Neural cell (in vitro differentiated cells): ENCODE results near the gene RNF103. TPM values are rescaled to one million over a fixed set of nuclear protein-coding genes. Genes with fewer than 3 reads are reported as not detected.

ENCODE experiments used
- H2AFZ ChIP-seq: fragments of 200-600, 300-800 bp; sonication (generic), shearing (Covaris generic); 2 replicates; pipeline ENCODE4 v1.6.0; 2014; ENCODE audit warnings: low read depth, mild to moderate bottlenecking, antibody characterized with exemption, low read length, moderate library complexity
- H3F3A ChIP-seq: fragments of 200-600 bp; shearing (Covaris generic); 2 replicates; pipeline ENCODE4 v1.6.1; 2016; ENCODE audit warnings: mild to moderate bottlenecking, moderate library complexity, mixed read lengths, antibody characterized with exemption, low read length; ENCODE audit not compliant: insufficient read depth, poor library complexity, severe bottlenecking
- H3K27ac ChIP-seq: fragments of 200-600, 300-800 bp; sonication (generic), shearing (Covaris generic); 2 replicates; pipeline ENCODE4 v1.5.1; 2014; ENCODE audit warnings: mild to moderate bottlenecking, low read length, moderate library complexity
- H3K27me3 ChIP-seq: fragments of 300-800, 200-600 bp; sonication (generic), shearing (Covaris generic); 2 replicates; pipeline ENCODE4 v1.6.0; 2014; ENCODE audit warnings: mild to moderate bottlenecking, low read depth, low read length, moderate library complexity; ENCODE audit not compliant: insufficient read depth
- H3K36me3 ChIP-seq: fragments of 300-800, 200-600 bp; sonication (generic), shearing (Covaris generic); 2 replicates; pipeline ENCODE4 v1.5.1; 2014; ENCODE audit warnings: mild to moderate bottlenecking, antibody characterized with exemption, low read length, moderate library complexity; ENCODE audit not compliant: insufficient read depth
- H3K4me2 ChIP-seq: fragments of 300-800, 200-600 bp; sonication (generic), shearing (Covaris generic); 2 replicates; pipeline ENCODE4 v1.6.0; 2014; ENCODE audit warnings: mild to moderate bottlenecking, low read length
- H3K4me3 ChIP-seq: fragments of 300-800, 200-600 bp; sonication (generic), shearing (Covaris generic); 2 replicates; pipeline ENCODE4 v1.5.1; 2014; ENCODE audit warnings: mild to moderate bottlenecking, low read length, moderate library complexity
- H3K79me2 ChIP-seq: fragments of 200-600 bp; shearing (Covaris generic); replicated peaks from 2 replicates; pipeline ENCODE4 v1.6.0; 2014; ENCODE audit warnings: mild to moderate bottlenecking, low read length, moderate library complexity; ENCODE audit not compliant: insufficient read depth
- H3K9ac ChIP-seq: fragments of 300-800, 200-600 bp; sonication (generic), shearing (Covaris generic); 2 replicates; pipeline ENCODE4 v1.6.1; 2016; ENCODE audit warnings: mild to moderate bottlenecking, low read length, mixed read lengths
- H3K9me2 ChIP-seq: fragments of 200-600 bp; shearing (Covaris generic); 2 replicates; pipeline ENCODE4 v1.6.1; 2016; ENCODE audit warnings: mild to moderate bottlenecking, low read length, mixed read lengths; ENCODE audit not compliant: insufficient read depth
- H3K9me3 ChIP-seq: fragments of 200-600, 300-800 bp; sonication (generic), shearing (Covaris generic); 2 replicates; pipeline ENCODE4 v1.6.1; 2016; ENCODE audit warnings: mild to moderate bottlenecking, mixed run types, low read length, moderate library complexity, mixed read lengths
- H4K20me1 ChIP-seq: fragments of 200-600 bp; shearing (Covaris generic); 2 replicates; pipeline ENCODE4 v1.6.1; 2016; ENCODE audit warnings: mild to moderate bottlenecking, mixed run types; ENCODE audit not compliant: insufficient read depth
- EP300 ChIP-seq: fragments of 450-650 bp; conservative IDR thresholded peaks from 2 replicates; pipeline ENCODE4 v1.6.1; 2014; ENCODE audit warnings: antibody characterized with exemption, mild to moderate bottlenecking, moderate library complexity; ENCODE audit not compliant: poor library complexity, severe bottlenecking
- EZH2 ChIP-seq: fragments of 200-600, 300-800 bp; shearing (Covaris generic), sonication (generic); IDR thresholded peaks from 2 replicates; pipeline ENCODE4 v1.6.1; 2014; ENCODE audit warnings: antibody characterized with exemption, low read length, borderline replicate concordance, mild to moderate bottlenecking; ENCODE audit not compliant: insufficient read depth, poor library complexity, severe bottlenecking
- MXI1 ChIP-seq: fragments of 450-650 bp; conservative IDR thresholded peaks from 2 replicates; pipeline ENCODE4 v1.6.1; 2014; ENCODE audit warnings: antibody characterized with exemption, mild to moderate bottlenecking; ENCODE audit not compliant: poor library complexity, severe bottlenecking
- POLR2AphosphoS5 ChIP-seq: IDR thresholded peaks from 2 replicates; pipeline ENCODE4 v1.6.1; 2012
- RAD21 ChIP-seq: fragments of 450-650 bp; conservative IDR thresholded peaks from 2 replicates; pipeline ENCODE4 v1.6.1; 2014; ENCODE audit warnings: antibody characterized with exemption, mild to moderate bottlenecking, moderate library complexity
- SMC3 ChIP-seq: fragments of 450-650 bp; conservative IDR thresholded peaks from 2 replicates; pipeline ENCODE4 v1.6.1; 2014; ENCODE audit warnings: antibody characterized with exemption, mild to moderate bottlenecking, moderate library complexity; ENCODE audit not compliant: poor library complexity
- TAF1 ChIP-seq: IDR thresholded peaks from 2 replicates; pipeline ENCODE4 v1.6.1; 2012; ENCODE audit warnings: low read depth
- polyA plus RNA-seq: library from polyadenylated mRNA; depleted of rRNA; stranded (reverse); fragments of >200 nt; gene quantifications from 2 replicates; pipeline ENCODE4 v1.2.3, GENCODE V29; 2014
- TF ChIP-seq, protein P1 (sequence below): fragments of 450-650 bp; IDR thresholded peaks from 2 replicates; pipeline ENCODE4 v1.5.1; 2014; ENCODE audit warnings: antibody characterized with exemption, mild to moderate bottlenecking, moderate library complexity; ENCODE audit not compliant: poor library complexity, severe bottlenecking
- TF ChIP-seq, protein P2 (sequence below): IDR thresholded peaks from 2 replicates; pipeline ENCODE4 v1.6.1; 2012; ENCODE audit warnings: borderline replicate concordance

RNF103 gene
- polyA plus RNA-seq, 1 donor from 2014 or later = 24.1 TPM

DNA sequence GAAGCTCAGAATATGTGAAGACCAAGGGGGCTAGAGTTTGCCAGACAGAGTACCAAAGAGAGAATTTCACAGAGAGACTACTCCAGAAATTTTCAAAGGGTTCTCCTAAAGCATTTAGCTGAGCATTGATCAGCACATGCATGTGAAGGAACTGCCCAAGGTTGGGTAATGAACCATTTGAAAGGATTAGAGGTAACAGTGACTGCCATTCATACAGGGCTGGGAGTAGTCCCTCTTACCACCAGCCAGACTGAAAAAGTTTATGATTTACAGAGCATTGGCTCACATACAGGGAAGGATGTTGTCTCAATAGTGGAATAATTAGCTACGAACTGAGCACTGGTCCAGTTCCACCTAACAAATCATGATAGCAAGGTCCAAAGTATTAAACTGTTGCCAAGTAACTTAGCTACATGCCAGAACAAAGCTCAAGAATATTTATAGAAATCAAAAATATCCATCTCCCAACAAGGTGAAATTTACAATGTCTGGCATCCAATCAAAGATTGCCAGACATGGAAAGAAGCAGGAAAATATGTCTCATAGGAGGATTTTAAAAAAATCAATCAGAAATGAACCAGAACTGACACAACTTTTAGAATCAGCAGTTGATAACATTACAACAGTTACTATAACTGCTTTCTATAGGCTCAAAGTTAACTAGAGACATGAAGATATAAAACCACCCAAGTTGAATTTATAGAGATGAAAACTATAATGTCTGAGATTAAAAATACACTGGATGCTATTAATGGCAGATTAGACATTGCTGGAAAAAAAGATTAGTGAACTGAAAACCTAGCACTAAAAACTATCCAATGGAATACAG, 25.7 kb upstream of the RNF103 start:
- no peak overlapping the region for H3K27ac ChIP-seq
- no peak overlapping the region for H3K4me2 ChIP-seq
- no peaks in the 10 kb centered on the region for H3K9me3 ChIP-seq
- H3K79me2 ChIP-seq = no peaks in the 10 kb centered on the region
- H3K36me3 ChIP-seq = no peaks in the 10 kb centered on the region
- H3F3A ChIP-seq = no peaks in the 10 kb centered on the region
- no peaks in the 10 kb centered on the region for H3K27me3 ChIP-seq
- H3K9ac ChIP-seq = no peak overlapping the region
- no peak overlapping the region for H3K4me3 ChIP-seq
- H2AFZ ChIP-seq = no peak overlapping the region
- H4K20me1 ChIP-seq = no peaks in the 10 kb centered on the region
- H3K9me2 ChIP-seq = no peaks in the 10 kb centered on the region
- TF ChIP-seq, protein P1, sequence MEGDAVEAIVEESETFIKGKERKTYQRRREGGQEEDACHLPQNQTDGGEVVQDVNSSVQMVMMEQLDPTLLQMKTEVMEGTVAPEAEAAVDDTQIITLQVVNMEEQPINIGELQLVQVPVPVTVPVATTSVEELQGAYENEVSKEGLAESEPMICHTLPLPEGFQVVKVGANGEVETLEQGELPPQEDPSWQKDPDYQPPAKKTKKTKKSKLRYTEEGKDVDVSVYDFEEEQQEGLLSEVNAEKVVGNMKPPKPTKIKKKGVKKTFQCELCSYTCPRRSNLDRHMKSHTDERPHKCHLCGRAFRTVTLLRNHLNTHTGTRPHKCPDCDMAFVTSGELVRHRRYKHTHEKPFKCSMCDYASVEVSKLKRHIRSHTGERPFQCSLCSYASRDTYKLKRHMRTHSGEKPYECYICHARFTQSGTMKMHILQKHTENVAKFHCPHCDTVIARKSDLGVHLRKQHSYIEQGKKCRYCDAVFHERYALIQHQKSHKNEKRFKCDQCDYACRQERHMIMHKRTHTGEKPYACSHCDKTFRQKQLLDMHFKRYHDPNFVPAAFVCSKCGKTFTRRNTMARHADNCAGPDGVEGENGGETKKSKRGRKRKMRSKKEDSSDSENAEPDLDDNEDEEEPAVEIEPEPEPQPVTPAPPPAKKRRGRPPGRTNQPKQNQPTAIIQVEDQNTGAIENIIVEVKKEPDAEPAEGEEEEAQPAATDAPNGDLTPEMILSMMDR = no peak
- TF ChIP-seq POLR2AphosphoS5 = no peak
- TF ChIP-seq, protein P2, sequence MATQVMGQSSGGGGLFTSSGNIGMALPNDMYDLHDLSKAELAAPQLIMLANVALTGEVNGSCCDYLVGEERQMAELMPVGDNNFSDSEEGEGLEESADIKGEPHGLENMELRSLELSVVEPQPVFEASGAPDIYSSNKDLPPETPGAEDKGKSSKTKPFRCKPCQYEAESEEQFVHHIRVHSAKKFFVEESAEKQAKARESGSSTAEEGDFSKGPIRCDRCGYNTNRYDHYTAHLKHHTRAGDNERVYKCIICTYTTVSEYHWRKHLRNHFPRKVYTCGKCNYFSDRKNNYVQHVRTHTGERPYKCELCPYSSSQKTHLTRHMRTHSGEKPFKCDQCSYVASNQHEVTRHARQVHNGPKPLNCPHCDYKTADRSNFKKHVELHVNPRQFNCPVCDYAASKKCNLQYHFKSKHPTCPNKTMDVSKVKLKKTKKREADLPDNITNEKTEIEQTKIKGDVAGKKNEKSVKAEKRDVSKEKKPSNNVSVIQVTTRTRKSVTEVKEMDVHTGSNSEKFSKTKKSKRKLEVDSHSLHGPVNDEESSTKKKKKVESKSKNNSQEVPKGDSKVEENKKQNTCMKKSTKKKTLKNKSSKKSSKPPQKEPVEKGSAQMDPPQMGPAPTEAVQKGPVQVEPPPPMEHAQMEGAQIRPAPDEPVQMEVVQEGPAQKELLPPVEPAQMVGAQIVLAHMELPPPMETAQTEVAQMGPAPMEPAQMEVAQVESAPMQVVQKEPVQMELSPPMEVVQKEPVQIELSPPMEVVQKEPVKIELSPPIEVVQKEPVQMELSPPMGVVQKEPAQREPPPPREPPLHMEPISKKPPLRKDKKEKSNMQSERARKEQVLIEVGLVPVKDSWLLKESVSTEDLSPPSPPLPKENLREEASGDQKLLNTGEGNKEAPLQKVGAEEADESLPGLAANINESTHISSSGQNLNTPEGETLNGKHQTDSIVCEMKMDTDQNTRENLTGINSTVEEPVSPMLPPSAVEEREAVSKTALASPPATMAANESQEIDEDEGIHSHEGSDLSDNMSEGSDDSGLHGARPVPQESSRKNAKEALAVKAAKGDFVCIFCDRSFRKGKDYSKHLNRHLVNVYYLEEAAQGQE = no peak
- TF ChIP-seq TAF1 = no peak
- no peak for TF ChIP-seq RAD21
- TF ChIP-seq MXI1 = no peak
- TF ChIP-seq EP300 = no peak
- TF ChIP-seq SMC3 = no peak
- TF ChIP-seq EZH2 = no peak

- no peak overlapping the region for H3K4me3 ChIP-seq
- H3F3A ChIP-seq = no peaks in the 10 kb centered on the region
- no peak overlapping the region for H3K9ac ChIP-seq
- no peak overlapping the region for H3K4me2 ChIP-seq
- TF ChIP-seq EZH2 = no peak
- no peak for TF ChIP-seq POLR2AphosphoS5
- no peak for TF ChIP-seq RAD21
- TF ChIP-seq, protein P2 = no peak
- TF ChIP-seq, protein P1 = no peak
- TF ChIP-seq MXI1 = no peak
- no peak for TF ChIP-seq TAF1
- no peak for TF ChIP-seq SMC3
- no peak overlapping the region for H3K27ac ChIP-seq
- H4K20me1 ChIP-seq = no peaks in the 10 kb centered on the region
- no peaks in the 10 kb centered on the region for H3K9me3 ChIP-seq
- no peaks in the 10 kb centered on the region for H3K79me2 ChIP-seq
- no peaks in the 10 kb centered on the region for H3K27me3 ChIP-seq
- H3K36me3 ChIP-seq = no peaks in the 10 kb centered on the region
- H2AFZ ChIP-seq = no peak overlapping the region
- no peaks in the 10 kb centered on the region for H3K9me2 ChIP-seq
Observed at GRCh38 chr2:86648681-86649080, 25.0 kb upstream of the RNF103 start.
